ENCODE data around the gene R3HCC1L. TPM values are rescaled to one million over a fixed set of nuclear protein-coding genes. Genes with fewer than 3 reads are reported as not detected.

R3HCC1L gene
- 10.4 and 14.0 TPM in 2 replicates for total RNA-seq (2014; rRNA removed)
- polyA plus RNA-seq (2012) = 4.5 TPM

DNA sequence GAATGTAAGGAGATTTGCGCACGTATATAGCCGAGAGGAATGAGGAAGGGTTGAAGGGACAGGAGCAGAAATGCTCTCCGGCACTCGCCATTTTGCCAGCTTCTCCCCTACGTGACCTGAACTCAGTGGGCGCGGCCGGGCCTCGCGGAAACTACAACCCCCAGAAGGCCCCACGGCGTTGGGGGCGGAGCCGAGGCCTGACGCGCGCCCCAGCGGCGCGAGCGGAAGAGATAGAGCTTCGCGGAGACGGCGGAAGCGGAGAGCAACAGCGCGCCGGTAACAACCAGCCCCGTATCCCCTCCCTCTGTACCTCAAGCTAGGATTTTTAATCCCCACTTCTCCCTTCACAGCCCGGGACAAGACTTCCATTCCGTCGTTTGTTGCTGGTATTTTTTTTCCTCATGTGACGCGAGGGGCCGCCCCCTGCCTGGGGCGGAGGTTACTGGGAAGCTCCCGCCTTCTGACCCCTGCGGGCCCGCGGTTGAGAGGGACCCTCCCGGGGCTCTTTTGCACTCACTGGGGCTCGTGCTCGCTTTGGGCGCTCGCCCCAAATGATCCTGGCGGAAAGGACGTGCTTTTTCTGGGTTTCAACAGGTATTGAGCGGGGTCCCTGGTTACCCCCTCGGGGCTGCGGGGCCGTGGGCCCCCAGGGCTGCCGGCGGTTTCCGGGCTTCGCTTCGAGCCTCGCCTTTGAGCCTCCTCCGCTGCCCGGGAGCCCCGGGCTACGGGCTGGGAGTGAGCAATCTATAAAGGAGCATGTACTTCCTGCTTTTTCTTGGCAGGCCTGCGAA lies at the start of gene R3HCC1L:
Gene R3HCC1L (plus strand): TSS at position 227 of the 791 bp plus-strand sequence. CDS start 73,458 bp downstream, outside the sequence.
- peak; percentile 87 for DNase-seq (ENCODE audit: low read depth)

DNA sequence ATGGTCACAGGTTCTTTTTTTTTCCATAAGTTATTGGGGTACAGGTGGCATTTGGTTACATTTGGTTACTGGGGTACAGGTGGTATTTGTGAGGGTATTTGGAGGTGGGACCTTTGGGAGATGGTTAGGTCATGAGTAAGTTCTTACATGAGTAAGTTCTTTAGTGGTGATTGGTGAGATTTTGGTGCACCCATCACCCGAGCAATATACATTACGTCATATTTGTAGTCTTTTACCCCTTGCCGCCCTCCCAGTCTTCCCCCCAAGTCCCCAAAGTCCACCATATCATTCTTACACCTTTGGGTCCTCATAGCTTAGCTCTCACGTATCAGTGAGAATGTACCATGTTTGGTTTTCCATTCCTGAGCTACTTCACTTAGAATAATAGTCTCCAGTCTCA lies 49.2 kb upstream of the R3HCC1L start:
- no peak for DNase-seq (ENCODE audit: low read depth)

DNA sequence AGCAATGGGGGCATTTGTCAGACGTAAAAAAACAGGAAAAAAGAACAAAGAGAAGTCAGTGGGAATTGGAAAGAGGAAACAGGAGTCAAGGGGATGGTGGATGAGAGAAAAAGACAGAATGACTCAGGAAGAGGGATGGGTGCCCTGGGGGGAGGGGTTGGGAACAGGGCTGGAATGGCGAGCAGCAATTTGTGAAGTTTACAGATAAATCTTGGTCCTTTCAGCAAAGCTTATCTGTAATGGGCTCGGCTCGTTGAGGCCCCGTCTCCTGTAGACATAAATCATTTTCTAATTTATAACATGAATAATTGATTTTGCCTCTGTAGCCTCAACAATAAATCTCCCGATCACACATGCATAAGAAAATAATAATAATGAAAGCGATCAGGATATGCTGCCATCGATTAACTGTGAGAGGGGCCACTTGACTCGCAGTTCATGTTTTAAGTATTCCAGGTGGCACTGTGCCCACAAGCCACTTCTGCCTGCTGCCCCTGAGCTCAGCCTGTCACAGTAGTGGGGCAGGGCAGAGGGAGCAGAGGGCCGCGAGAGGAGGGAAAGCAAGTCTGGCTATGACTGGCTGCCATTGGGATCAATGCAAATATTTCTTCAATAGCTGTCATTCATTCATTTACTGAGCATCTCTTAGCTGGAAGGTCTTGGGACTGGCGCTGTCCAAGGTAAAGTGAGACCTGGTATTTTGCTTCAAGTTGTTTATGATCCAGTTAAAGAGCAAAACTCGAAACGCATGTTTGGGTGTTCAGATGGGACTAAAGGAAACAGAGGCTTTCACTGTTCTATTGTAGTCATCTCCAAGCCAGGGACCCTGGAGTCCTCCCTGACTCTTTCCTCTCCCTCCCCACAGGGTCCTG lies 47.4 kb upstream of the R3HCC1L start:
- DNase-seq (ENCODE audit: low read depth) = peak; percentile 4

DNA sequence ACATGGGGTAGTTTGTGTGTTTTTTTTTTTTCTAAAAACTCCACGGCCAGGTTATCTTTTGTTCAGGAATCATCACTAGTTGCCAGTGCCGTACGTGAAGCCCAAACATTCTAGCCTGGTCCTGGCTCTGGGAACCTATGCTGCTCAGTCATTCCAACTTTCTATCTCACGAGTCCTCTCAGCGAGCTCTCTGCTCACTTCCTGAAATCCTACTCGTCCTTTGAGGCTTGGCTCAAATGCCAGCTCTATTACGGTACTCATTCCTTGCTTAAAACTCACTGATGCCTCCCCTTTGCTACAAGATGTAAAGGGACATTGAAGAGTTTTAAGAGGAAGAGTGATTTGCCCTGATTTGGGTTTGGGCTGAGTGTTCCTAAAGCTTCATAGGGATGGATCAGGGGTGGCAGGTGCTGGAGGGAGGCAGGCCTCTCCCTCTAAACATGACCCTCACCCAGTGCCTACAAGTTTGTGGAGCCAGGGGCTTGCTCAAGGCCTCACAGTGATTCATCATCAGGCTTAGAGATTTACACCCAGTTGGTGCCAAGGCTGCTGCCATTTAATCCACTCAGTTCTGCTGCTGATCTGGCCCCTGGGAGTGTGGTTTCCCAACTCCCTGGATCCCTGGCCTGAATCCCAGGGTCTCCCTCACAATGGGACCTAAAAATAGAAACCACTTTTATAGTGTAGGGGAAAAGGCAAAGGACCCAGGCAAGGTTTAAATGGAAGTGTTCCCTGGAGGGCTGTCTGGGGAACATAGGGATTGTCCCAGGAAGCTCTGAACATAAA lies 46.1 kb upstream of the R3HCC1L start:
- DNase-seq (ENCODE audit: low read depth) = peak; percentile 31

DNA sequence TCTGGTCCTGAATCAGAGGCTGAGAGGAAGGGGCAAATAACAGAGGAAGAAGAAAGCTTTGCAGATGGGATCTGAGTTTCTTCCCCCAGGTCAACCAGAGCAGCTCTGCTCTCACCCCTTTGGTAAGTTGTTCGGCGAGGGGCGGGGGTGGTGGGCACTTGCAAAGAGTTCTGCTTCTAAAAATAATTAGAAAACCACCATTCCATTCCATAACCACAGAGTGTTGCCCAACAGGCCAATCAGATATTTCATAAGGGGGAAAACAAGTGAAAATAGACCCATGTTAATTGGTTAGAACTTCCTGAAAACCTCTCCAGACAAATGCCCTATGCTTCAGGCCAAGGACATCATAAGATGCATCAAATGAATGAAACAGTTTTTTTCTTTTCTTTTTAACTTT lies 43.6 kb upstream of the R3HCC1L start:
- DNase-seq (ENCODE audit: low read depth) = no peak

DNA sequence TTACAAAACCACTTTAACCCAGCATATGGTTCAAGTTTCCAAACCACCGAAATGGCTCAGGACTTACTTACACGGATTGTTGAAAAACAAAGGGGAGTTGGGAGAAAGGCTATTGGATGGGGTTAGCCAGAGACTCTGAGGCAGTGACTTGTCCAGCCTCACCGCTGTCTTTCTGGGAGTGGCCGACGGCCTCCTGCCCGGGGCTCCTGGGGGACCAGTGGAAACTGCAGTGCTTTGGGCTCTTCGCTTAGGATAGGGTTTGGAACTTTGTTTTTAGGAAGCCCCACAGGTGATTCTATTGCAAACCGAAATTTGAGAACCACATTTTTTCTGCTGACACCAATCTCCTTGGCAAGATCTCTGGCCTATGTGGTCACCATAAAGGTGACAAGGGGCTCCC lies 38.1 kb upstream of the R3HCC1L start:
- DNase-seq (ENCODE audit: low read depth) = no peak

DNA sequence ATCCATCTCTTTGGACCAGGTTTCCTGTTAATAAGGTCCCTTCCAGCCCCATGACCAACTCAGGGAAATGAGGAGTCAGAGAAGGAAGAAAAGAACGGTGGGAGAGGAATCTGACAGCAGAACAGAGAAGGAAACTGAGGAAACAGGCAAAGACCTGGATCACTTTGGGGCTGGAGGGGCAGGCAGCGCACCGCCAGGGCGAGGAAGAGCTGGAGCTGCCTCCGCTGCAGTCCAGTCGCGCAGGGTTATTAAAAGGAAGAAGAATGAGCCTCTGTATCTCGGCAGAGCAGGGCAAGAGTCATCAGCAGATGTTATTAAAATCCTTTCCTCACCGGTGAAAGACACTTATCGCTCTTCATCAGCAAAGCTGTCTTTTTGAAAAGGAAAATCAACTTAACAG lies 37.7 kb upstream of the R3HCC1L start:
- no peak for DNase-seq (ENCODE audit: low read depth)

DNA sequence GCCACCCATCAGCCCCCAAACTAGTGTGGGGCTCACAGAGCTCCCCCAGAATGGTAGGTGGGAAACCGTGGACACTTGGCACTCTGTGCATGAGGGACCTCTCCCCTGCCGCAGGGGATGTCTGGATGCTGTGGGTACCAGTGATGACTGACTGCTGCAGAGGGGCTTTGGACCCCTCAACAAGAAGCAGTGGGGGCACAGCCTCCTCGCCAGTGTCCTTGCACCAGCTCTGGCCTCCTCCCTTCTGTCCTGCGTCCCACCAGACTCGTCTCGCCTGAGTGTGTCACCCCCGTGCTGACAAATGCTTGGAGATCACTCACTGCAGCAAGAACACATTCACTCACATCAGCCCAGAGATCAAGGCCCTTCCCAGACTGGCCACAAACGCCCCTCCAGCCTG lies 37.3 kb upstream of the R3HCC1L start:
- DNase-seq (ENCODE audit: low read depth) = no peak

DNA sequence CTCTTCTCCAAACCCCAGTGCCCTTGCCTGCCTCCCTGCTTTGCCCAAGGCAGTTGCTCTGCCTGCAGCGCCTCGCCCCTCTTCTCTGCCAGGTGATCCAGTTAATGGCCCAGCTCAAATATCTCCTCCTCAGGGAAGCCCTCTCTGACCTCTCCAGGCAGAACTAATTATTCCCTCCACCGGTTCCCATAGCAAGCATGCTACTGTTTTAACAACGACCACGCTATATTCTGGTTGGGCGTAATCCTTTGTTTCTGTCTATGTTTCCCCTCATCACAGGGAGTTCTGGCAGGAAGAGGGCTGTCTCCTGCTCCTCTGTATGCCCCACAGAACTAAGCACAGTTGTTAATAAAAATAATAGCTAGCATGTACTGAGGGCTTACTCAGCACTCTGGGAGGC lies 36.8 kb upstream of the R3HCC1L start:
- no peak for DNase-seq (ENCODE audit: low read depth)

DNA sequence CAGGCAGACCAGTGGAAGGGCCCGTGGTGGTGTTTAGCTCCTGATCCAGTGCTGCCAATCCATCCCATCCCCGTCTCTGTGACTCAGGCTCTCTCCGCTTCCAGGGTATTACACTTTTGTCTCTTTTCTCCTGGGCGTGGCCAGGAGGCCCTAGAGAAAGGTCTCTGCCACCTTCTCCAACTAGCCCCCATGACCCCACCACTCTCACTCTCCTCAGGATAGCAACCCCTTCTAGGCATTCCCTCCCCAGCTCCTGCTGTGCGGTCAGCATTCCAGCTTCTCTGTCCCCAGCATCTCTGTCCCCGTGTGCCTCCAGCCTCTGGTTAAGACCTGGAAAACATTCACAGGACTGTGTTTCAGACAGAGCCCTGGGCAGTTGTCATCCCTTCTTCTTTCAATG lies 36.2 kb upstream of the R3HCC1L start:
- no peak for DNase-seq (ENCODE audit: low read depth)

DNA sequence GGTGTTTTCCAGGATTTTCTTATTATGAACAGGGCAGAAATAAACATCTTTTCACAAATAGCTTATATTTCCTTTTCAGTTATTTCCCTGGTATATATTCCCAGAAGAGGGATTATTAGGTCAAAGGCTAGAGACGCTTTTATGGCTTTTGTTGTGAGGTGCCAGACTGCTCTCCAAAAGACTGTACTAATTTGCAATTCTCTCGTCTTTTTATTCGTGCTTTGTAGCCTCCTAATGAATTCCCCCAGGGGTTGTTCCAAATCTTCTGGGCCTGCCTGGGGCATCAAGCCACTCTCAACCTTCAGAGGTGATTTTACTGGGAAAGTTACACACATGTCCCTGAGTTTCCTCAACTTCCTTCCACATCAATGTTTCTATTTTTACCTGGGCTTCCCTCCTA lies 34.0 kb upstream of the R3HCC1L start:
- no peak for DNase-seq (ENCODE audit: low read depth)

DNA sequence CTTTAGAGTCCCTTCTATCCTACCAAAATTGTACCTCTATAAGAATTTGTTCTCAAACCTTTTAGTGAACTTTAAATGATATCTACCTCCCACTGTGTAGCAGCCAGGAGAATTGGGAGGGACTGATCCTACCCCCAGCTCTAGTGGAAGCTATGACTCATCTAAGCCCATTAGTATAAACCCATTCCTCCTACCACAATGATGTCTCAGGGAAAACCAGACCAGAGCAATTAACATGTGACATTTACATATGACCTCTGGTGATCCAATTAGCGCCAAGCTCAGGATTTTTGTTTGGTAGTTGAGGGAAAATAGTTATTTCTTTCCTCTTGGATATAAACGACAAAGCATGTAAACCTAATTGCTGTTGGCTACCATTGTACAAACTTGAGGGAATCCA lies 33.1 kb upstream of the R3HCC1L start:
- DNase-seq (ENCODE audit: low read depth) = no peak

DNA sequence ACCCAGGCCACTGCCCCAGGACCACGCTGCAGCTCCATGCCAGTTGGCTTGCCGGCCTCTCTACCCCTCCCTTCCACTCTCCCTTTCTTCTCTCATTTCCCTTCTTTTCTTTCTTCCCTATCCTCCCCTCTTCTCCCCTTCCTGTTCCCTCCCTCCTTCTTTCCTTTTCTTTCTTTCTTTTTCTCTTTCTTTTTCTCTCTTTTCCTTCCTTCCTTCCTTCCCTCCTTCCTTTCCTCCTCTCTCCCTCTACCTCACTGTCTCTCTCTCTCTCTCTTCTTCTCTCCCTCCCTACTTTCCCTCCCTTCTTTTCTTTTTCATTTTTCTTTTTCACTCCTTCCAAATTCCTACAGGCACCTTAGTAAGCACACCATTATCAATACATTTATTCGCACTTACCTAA lies 30.3 kb upstream of the R3HCC1L start:
- no peak for DNase-seq (ENCODE audit: low read depth)

DNA sequence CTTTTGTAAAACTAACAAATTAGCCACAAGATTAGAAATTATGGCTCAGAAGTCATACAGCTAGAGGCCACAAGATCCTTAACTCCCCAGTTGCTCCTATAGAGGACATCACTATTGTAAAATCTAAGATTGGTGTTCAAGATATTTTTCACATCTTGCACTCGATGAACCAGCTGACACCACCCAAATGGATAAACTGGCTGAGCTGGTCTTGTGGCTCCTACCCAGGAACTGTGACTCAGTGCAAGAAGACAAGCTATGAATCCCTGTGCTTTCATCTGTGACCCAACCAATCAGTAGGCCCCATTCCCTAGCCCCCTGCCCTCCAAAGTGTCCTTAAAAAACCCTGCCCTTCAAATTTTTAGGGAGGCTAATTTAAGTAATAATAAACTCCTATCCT lies 27.9 kb upstream of the R3HCC1L start:
- DNase-seq (ENCODE audit: low read depth) = no peak

DNA sequence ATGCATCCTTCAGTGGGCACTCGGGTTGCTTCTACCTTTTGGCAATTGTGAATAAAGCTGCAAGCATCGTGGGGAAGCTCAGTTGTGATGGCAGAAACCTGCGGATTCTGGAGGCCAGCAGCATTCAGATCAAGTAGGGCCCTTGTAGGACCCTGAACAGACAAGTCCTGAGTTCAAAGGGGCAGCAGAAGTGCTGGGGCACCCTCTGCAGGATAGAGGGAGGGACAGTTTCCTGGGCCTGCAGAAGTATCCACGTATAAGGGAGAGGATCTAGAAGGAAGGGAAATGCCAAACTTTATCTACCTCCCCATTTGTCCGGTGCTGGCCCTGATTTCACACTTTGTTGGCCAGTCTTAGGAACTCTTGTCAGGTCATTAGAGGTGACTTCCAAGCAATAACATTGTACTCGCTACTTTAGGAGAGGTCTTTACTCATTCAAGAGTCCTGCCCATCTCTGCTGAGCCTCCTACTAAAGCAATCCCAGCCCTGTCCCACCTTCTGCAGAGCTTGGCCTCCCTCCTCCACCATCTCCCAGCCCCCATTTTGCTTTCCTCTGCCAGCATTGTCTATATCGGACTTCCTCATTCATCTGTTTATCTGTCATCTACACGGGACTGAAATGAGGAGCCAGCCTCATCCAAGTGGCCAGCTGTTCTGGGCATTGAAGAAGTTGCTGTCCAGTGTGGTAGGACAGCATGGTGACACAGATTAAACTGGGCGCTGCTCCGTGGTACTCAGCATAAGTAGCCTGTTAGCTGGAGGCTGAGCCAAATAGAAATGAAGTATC lies 26.6 kb upstream of the R3HCC1L start:
- no peak for DNase-seq (ENCODE audit: low read depth)

DNA sequence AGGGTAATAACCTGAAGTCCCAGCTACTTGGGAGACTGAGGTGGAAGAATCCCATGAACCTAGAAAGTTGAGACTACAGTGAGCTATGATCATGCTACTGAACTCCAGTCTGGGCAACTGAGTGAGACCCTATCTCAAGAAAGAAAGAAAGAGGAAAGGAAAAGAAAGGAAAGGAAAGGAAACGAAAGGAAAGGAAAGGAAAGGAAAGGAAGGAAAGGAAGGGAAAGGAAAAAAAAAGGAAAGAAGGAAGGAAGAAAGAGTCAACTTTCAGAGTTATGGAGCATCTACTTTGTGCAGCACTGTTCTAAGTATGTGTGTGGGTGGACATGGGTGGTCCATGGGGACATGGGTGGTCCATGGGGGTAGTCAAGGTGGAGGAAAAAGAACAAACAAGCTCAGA lies 24.1 kb upstream of the R3HCC1L start:
- no peak for DNase-seq (ENCODE audit: low read depth)

DNA sequence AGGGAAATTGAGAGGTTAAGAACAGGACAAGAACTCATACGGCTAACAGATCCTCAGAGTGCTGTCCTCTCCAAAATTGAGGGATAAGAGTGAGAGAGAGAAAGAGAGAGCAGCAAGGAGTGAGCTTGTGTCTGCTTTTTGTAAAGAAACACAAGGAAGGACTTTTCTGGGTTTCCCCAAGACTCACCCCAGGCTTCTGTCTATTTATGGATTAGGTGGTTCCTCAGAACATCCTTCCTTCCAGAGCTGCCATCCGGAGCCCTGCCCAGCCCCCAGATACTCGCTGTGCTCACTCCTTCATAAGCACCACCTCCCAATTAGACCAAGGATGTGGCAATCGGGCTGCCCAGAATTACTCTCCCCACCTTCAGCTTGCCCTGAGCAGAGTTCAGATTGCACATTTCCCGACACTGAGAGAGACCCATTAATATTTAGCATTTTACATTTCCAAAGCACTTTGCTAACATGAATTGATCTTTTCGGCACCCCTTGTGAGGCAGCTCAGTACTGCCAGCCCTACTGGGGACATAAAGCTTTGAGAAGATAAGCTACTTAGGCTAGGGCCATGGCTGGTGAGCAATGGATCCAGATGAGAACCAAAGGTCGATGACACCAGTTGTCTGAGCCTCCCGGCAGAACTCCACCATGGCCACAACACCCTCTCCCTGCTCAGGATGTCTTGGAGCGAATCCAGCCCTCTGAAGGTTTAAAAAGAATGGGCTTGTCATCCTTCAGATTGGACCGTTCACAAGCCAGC lies 19.2 kb upstream of the R3HCC1L start:
- no peak for DNase-seq (ENCODE audit: low read depth)

DNA sequence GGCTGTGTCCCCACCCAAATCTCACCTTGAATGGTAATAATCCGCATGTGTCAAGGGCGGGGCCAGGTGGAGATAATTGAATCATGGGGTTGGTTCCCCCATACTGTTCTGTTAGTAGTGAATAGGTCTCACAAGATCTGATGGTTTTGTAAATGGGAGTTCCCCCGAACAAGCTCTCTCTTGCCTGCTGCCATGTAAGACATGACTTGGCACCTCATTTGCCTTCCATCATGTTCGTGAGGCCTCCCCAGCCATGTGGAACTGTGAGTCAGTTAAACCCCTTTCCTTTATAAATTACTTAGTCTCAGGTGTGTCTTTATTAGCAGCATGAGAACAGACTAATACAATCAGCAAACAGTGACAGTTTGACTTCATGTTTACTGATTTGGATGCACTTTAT lies 14.6 kb upstream of the R3HCC1L start:
- DNase-seq (ENCODE audit: low read depth) = no peak

DNA sequence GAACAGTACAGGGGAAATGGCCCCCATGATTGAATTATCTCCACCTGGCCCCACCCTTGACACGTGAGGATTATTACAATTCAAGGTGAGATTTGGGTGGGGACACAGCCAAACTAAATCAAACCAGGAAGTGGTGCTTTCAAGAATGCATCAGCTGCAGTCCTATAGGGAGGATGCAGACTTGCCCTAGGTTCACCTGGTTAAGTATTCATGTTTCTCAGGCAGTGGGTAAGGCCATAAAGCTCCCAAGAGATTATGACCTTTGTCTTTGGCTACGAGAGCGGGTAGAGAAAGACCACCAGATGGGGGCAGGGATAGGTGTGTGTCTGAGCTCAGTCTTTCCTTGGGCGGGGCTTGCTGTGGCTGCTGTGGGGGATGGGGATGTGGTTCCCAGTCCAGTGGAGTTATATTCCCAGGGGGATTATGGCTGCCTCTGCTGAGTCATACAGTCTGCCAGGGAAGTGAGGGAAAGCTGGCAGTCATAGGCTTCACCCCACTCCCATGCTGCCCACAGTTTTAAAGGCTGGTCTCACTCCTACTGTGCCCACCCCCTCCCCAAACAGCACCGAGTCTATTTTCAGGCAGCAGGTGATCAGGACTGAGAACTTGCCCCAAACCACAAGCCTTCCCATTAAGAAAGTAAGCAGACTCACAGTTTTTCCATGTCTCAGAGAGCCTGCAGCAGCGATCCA lies 8.4 kb upstream of the R3HCC1L start:
- peak; percentile 53 for DNase-seq (ENCODE audit: low read depth)

DNA sequence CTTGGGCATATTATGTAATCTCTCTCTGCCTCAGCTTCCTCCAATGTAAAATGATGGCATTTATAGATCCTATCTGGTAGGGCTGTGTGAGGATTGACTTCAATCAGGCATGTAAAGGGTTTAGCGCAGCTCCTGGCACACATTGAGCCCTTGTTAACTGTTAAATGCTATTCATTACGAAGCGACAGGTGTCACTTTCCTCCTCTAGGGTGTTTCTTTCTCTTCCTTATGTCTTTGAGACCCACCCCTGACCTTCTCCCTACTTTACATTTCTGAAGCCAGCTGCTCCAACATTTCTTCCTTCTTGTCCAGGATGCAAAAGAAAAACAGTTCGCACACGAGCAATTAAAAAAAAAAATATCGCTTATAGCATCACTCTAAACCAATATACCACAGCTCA lies 5.7 kb upstream of the R3HCC1L start:
- no peak for DNase-seq (ENCODE audit: low read depth)
